Osteocyte (in vitro differentiated cells): Measurements from ENCODE around the gene LTK. TPM values are rescaled to one million over a fixed set of nuclear protein-coding genes. Genes with fewer than 3 reads are reported as not detected.
A peak's percentile ranks its signal among the peaks of the same experiment; 100 is the strongest.

ENCODE experiments used
- DNase-seq: peaks from one replicate; pipeline ENCODE4 v3.0.0; 2021; ENCODE audit warnings: mixed read lengths; ENCODE audit not compliant: unreplicated experiment; ENCODE audit errors: extremely low spot score
- H3K27ac Mint-ChIP-seq: one replicate; pipeline ENCODE4 v1.8.0; 2021; ENCODE audit warnings: mild to moderate bottlenecking, mixed read lengths; ENCODE audit not compliant: unreplicated experiment
- H3K27me3 Mint-ChIP-seq: one replicate; pipeline ENCODE4 v1.8.0; 2021; ENCODE audit warnings: mixed read lengths; ENCODE audit not compliant: unreplicated experiment
- H3K36me3 Mint-ChIP-seq: one replicate; pipeline ENCODE4 v1.8.0; 2021; ENCODE audit warnings: mixed read lengths; ENCODE audit not compliant: unreplicated experiment
- H3K4me1 Mint-ChIP-seq: one replicate; pipeline ENCODE4 v1.8.0; 2021; ENCODE audit warnings: mixed read lengths; ENCODE audit not compliant: unreplicated experiment
- H3K4me3 Mint-ChIP-seq: one replicate; pipeline ENCODE4 v1.8.0; 2021; ENCODE audit warnings: mild to moderate bottlenecking, moderate library complexity, mixed read lengths; ENCODE audit not compliant: unreplicated experiment
- H3K9me3 Mint-ChIP-seq: one replicate; pipeline ENCODE4 v1.8.0; 2021; ENCODE audit warnings: mixed read lengths; ENCODE audit not compliant: unreplicated experiment
- total RNA-seq: library from RNA; stranded (reverse); gene quantifications from 2 replicates; pipeline ENCODE4 v1.2.1, GENCODE V29; 2021
- TF ChIP-seq, protein P1 (sequence below): fragments of 200-600 bp; sonication (generic); IDR thresholded peaks from 2 replicates; pipeline ENCODE4 v1.5.0; 2021; ENCODE audit warnings: antibody characterized with exemption, mild to moderate bottlenecking, moderate library complexity

The LTK gene
- total RNA-seq, 1 donor from 2014 or later: 0.91 TPM

DNA sequence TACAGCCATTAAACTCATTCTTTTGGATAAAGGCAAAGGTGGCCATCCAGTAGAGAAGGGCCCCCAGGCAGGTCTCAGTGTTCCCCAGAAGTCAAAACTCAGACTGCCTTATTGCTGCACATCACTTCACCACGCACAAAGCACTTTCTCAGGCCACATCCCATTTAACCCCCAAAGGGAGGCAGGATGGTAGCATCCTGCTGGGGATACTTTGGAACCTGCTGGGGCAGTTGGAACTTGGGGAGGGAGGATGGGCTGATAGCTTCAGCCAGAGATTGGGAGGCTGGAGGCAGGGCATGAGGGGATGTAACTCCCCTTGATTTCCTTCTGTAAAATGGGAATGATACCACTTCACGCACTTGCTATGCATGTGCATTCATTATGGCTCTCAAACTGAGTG is 15.0 kb downstream of the LTK start:
- Mint-ChIP-seq H3K4me3 (no peak overlapping the region), H3K4me1 (peaks cover 22% of the 10 kb centered on the region), H3K9me3 (no peaks in the 10 kb centered on the region), H3K36me3 (no peaks in the 10 kb centered on the region), H3K27me3 (peaks cover 62% of the 10 kb centered on the region), H3K27ac (no peak overlapping the region)
- no peak for DNase-seq
- TF ChIP-seq, protein P1, sequence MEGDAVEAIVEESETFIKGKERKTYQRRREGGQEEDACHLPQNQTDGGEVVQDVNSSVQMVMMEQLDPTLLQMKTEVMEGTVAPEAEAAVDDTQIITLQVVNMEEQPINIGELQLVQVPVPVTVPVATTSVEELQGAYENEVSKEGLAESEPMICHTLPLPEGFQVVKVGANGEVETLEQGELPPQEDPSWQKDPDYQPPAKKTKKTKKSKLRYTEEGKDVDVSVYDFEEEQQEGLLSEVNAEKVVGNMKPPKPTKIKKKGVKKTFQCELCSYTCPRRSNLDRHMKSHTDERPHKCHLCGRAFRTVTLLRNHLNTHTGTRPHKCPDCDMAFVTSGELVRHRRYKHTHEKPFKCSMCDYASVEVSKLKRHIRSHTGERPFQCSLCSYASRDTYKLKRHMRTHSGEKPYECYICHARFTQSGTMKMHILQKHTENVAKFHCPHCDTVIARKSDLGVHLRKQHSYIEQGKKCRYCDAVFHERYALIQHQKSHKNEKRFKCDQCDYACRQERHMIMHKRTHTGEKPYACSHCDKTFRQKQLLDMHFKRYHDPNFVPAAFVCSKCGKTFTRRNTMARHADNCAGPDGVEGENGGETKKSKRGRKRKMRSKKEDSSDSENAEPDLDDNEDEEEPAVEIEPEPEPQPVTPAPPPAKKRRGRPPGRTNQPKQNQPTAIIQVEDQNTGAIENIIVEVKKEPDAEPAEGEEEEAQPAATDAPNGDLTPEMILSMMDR: no peak

DNA sequence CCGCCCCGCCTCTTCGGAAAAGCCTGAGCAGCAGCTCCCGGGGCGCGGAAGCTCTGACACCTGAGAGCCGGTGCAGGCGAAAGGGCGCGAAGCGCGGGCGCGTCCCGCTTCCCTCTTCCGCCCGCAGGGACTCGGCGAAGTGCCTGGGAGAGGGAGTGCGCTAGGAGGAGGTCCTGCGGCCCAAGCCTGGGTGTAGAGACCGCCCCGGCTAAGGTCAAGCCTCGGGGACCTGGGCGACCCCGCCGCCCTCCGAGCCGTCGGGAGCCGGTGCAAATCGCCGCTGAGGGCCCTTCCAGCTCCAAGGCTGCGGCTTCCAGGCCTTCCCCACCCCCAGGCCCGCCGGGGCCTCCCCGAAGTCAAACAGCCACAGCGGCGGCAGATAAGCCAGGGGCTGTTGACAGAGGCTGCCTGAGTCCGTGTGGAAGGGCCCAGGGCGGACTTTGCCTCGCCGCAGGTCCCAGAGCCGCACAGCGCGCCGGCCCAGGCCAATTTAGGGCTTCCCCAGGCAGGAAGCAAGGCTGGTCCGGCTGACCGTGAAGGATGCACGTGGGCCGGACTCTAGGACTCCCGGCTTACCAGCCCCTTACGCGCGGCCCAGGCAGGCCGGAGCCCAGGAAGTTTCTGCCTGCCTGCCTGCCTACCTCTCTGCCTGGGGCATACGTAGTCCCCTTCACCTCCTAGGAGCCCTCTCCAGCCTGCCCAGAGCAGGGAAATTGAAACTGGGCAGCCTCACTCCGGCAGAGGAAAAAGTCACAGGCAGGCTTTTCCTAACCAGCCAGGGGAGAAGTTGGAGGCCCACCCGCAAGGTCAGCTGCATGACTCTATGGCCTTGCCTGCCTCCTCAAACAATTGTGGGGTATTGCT is 17.7 kb downstream of the LTK start:
- Mint-ChIP-seq H3K36me3 (peaks cover 2% of the 10 kb centered on the region), H3K4me1 (peaks cover 12% of the 10 kb centered on the region), H3K4me3 (no peak overlapping the region), H3K27me3 (peaks cover 45% of the 10 kb centered on the region), H3K27ac (no peak overlapping the region), H3K9me3 (no peaks in the 10 kb centered on the region)
- TF ChIP-seq, protein P1: no peak
- no peak for DNase-seq

DNA sequence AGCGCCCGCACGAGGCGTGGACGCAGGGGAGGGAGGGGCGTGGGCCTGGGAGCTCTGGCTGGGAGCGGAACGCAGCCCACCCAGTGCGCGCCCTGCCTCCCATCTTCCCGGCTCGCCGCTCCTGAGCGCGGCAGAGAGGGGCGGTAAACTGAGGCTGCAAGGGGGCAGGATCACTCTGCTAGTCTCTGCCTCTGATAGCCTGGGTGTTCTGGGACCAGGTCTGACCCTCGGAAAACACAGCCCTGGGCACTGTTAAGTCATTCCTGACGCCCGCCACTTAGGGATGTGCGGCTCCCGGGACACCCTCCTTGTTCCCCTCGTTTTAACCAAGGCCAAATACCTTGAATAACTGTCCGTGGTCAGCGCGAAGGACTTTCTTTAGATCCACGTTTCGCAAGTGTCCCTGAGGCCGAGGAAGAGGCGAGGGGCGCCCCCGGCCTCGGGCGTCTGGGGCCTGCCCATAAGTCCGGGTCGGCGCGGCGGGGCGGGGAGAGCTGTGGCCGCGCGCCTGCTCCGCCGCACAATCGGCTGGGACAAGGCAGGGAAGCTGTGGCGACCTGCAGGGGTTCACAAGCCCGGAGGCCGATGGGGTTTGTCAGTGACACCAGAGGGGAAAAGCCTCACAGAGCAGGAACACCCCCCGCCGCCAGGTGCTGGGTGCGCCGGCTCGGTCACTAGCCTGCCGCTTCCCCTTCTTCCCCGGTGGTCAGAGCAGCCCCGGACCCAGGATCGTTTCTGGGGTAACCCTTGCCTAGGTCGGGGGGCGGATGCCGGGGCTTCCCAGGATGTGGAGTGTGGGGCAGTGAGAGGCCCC is 18.5 kb downstream of the LTK start:
- peaks cover 2% of the 10 kb centered on the region for H3K36me3 Mint-ChIP-seq
- no peak for DNase-seq
- no peaks in the 10 kb centered on the region for H3K9me3 Mint-ChIP-seq
- peaks cover 38% of the 10 kb centered on the region for H3K27me3 Mint-ChIP-seq
- peak overlapping the region; percentile 60 for H3K4me3 Mint-ChIP-seq
- TF ChIP-seq, protein P1: no peak
- H3K27ac Mint-ChIP-seq: no peak overlapping the region
- peaks cover 15% of the 10 kb centered on the region for H3K4me1 Mint-ChIP-seq

DNA sequence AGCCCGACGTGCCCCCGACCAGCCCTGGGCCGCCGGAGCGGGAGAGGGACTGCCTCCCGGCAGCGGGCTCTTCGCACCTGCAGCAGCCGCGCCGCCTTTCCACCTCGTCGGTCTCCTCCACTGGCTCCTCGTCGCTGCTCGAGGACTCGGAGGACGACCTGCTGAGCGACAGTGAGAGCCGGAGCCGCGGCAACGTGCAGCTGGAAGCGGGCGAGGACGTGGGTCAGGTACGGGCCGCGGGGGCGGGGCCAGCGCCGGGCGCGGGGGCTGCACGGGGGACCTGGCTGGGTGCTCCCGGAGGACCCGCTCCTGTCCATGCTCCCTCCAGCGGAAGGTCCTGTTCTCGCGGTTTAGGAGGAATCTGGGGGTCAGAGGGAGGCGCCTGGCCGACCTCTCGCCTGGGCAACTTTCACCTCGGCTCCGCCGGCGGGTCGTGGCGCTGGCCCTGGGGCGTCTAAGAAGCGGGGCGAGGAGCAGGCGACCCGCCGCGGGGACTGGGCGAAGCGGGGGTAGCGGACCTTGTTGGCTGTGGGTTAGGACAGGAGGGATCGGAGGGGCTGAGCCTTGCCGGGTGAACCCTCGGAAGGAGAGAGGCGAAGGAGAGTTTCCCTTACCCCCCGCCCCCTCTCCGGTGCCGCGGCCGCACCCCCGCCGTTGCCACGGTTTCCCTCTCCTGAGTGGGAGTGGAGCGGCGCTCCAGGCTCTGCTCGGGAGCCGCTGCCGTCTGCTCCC is 19.3 kb downstream of the LTK start:
- DNase-seq: no peak
- Mint-ChIP-seq H3K4me1 (peaks cover 16% of the 10 kb centered on the region), H3K4me3 (peak overlapping the region; percentile 48)

More for the DNA sequence above, 19.3 kb downstream of the LTK start:
- peaks cover 2% of the 10 kb centered on the region for H3K36me3 Mint-ChIP-seq
- H3K27ac Mint-ChIP-seq: no peak overlapping the region
- peaks cover 33% of the 10 kb centered on the region for H3K27me3 Mint-ChIP-seq
- H3K9me3 Mint-ChIP-seq: no peaks in the 10 kb centered on the region
- TF ChIP-seq, protein P1: no peak
